Measurements from ENCODE around the gene FDX2. TPM values are rescaled to one million over a fixed set of nuclear protein-coding genes. Genes with fewer than 3 reads are reported as not detected.

FDX2 gene
- total and polyA plus RNA-seq, 2 of the 8 experiments (the other 6 are each of a cell fraction or from before 2014, with no cell fraction given), result 27.0 to 64.4 TPM

DNA sequence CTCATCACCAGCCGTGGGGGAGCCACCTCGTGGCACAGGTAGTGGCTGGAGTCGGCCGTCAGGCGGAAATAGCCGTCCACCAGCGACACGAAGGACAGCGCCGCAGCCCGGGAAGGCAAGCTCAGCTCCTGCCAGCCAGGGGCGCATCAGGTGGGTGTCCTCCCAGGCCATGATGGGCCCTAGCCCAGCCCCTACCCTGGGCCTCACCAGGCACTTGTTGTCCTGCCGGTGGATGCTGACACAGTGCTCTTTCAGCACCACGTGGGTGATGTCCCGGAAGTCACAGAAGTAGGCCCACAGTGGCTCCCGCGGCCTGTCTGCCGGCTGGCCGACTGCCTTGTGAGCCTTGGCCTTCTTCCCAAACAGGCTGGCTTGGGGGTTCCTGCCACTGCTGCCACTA lies 48.8 kb upstream of the FDX2 start:
- H2AK5ac ChIP-seq (ENCODE audit: low read depth, low read length), result no peak overlapping the region
- H2BK12ac ChIP-seq (ENCODE audit: low read depth, low read length), result no peak overlapping the region
- H3K18ac ChIP-seq (ENCODE audit: extremely low read depth, low read length), result no peak overlapping the region
- H3K79me1 ChIP-seq (ENCODE audit: low read depth, low read length), result peaks cover 2% of the 10 kb centered on the region; the same call in 1 of the 2 replicates
- CTCF ChIA-PET (ENCODE audit: partially characterized antibody), result interaction anchor here (0.9 kb wide), 1 partner anchor 24 kb away, joined by 3 read pairs; no protein-coding TSS in a partner anchor
- H2BK15ac ChIP-seq (ENCODE audit: low read length), result no peak overlapping the region
- no peak overlapping the region for H4K5ac ChIP-seq (ENCODE audit: insufficient read length, low read depth, low read length)
- H3K9ac ChIP-seq (replicated peaks in 1 of 4; ENCODE audit: extremely low read depth in 1 of 4, low read depth in 3 of 4, low read length in 3 of 4), result no peak overlapping the region
- no peaks in the 10 kb centered on the region for H3K4me1 ChIP-seq (replicated peaks in 1 of 4; ENCODE audit: control insufficient read depth in 3 of 4, insufficient read depth in 4 of 4, low read length in 3 of 4)
- H3K4me2 ChIP-seq (ENCODE audit: insufficient read depth in 1 of 2, low read depth in 2 of 2, low read length in 2 of 2), result no peak overlapping the region
- 91% methylated on average over 19 of the region's 19 CpGs; no CpG with 5 or more reads in 1 of the 2 experiments for WGBS, 2 experiments (ENCODE audit: extremely low coverage in 1 of 2, insufficient coverage in 1 of 2, insufficient read length in 1 of 2, insufficient replicate concordance in 2 of 2, low coverage in 1 of 2, low lambda C conversion rate in 2 of 2, missing lambda C conversion rate in 1 of 2)
- H3K4me3 ChIP-seq (ENCODE audit: extremely low read depth in 1 of 4, insufficient read depth in 2 of 4, low read depth in 3 of 4, low read length in 4 of 4), result no peak overlapping the region
- H3K27ac ChIP-seq (ENCODE audit: low read depth, low read length), result no peak overlapping the region; the same call in 1 of the 2 replicates
- H3K4ac ChIP-seq (replicated peaks; ENCODE audit: insufficient read length, low read depth, low read length), result no peak overlapping the region
- H2BK5ac ChIP-seq (ENCODE audit: low read depth, low read length), result no peak overlapping the region
- no peak overlapping the region for H2BK120ac ChIP-seq (replicated peaks; ENCODE audit: low read depth, low read length)
- no peak overlapping the region for H3K56ac ChIP-seq (replicated peaks; ENCODE audit: insufficient read length, low read depth, low read length)
- peaks cover 0 to 22% (median 9%) of the 10 kb centered on the region in 4 experiments; a peak in 6 of 8 replicates for H3K36me3 ChIP-seq (ENCODE audit: control insufficient read depth in 2 of 4, insufficient read depth in 4 of 4, low read length in 3 of 4)
- no peaks in the 10 kb centered on the region for H3K27me3 ChIP-seq (replicated peaks in 1 of 4; ENCODE audit: control insufficient read depth in 3 of 4, extremely low read depth in 1 of 4, insufficient read depth in 3 of 4, low read length in 3 of 4)
- H4K91ac ChIP-seq (replicated peaks; ENCODE audit: insufficient read length, low read length), result no peak overlapping the region
- FAIRE-seq, result no peak
- peaks cover 3 to 5% of the 10 kb centered on the region in 2 experiments for H4K20me1 ChIP-seq (replicated peaks in 1 of 2; ENCODE audit: control insufficient read depth in 1 of 2, insufficient read depth in 2 of 2, low read length in 2 of 2)
- no peaks in the 10 kb centered on the region for H3K9me3 ChIP-seq (ENCODE audit: insufficient read depth in 2 of 2, low read depth in 1 of 2, low read length in 1 of 2)
- no peak overlapping the region for H2BK20ac ChIP-seq (ENCODE audit: low read length)
- H3K79me2 ChIP-seq (ENCODE audit: control insufficient read depth in 1 of 2, insufficient read depth in 2 of 2, low read length in 2 of 2), result no peaks in the 10 kb centered on the region
- H3K23me2 ChIP-seq (ENCODE audit: low read depth, low read length), result 0 out of 2 replicates have a peak, but pooled peaks cover 2% of the 10 kb centered on the region
- DNase-seq (ENCODE audit: low read depth in 1 of 2, low spot score in 2 of 2), result no peak
- no peak overlapping the region for H2AFZ ChIP-seq (ENCODE audit: low read length)
- H3K23ac ChIP-seq (ENCODE audit: insufficient read length), result no peak overlapping the region
- no peak overlapping the region for H4K8ac ChIP-seq (ENCODE audit: extremely low read depth, insufficient read depth, low read length)
- TF ChIP-seq NRF1 (IDR thresholded peaks at IDR 0.05; ENCODE audit: low read depth, low read length) (no peak), MAX (IDR thresholded peaks at IDR 0.05) (no peak), TEAD4 (IDR thresholded peaks at IDR 0.05; ENCODE audit: low read depth, low read length) (no peak)
- POLR2A ChIA-PET (ENCODE audit: partially characterized antibody), result no interaction called here
- H3K14ac ChIP-seq (ENCODE audit: insufficient read length), result no peak overlapping the region
